ENCODE measurements around the gene LRP2BP. TPM values are rescaled to one million over a fixed set of nuclear protein-coding genes. Genes with fewer than 3 reads are reported as not detected.

LRP2BP gene
- total and polyA plus RNA-seq, 2 of the 13 experiments (the other 11 are each of a cell fraction or from before 2014, with no cell fraction given): 0.22 to 0.29 TPM

DNA sequence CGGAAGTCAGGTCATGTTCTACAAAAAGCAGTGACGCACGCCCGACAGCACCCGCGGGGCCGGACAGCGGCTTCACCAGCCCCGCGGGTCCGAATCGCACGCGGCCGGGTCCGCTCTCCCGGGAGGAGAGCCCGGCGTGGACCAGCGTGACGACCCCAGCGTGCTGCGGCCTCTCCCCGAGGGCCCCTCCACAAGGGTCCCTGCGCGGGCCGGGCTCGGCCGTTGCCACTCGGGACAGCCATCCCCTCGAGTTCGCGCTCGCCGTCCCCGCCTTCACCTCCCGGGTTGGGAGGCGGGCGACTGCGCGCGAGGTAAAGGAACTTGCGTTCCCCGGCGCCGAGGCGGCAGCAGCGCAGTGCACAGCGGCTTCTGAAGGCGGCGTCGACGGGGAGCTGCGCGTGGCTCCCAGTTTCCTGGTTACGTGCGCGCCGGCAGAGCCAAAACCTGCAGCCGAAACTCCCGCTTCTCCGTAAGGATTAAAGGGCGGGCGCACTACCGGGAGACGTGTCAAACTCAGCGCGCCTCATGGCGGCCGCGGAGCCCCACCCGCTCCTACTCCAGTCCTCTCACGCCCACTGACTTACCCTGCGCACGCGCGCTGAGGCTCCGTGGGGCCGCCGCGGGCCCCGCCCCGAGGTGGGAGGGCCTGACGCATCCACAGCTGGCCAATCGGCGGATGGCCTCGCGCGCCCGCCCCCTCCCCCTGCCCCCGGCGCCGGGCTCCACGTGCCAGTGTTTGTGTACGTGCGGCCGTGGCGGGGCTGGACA lies 416 bp upstream of the LRP2BP start (continued):
- TF ChIP-seq HMGXB3 (CRISPR knock-in tag; IDR thresholded peaks at IDR 0.05; ENCODE audit: borderline replicate concordance) (peak; percentile 82; the same call in 1 of the 2 replicates), MTF2 (CRISPR knock-in tag; IDR thresholded peaks at IDR 0.05; ENCODE audit: borderline replicate concordance) (0 out of 2 replicates have a peak, but pooled peaks have one; percentile 77), ZNF768 (CRISPR knock-in tag; IDR thresholded peaks at IDR 0.05) (peak; percentile 76; the same call in 1 of the 2 replicates), ZNF382 (CRISPR knock-in tag; IDR thresholded peaks at IDR 0.05; ENCODE audit: borderline replicate concordance) (peak; percentile 72; the same call in 1 of the 2 replicates), FOSL2 (CRISPR knock-in tag; IDR thresholded peaks at IDR 0.05) (peak; percentile 11), ZSCAN21 (CRISPR knock-in tag; IDR thresholded peaks at IDR 0.05; ENCODE audit: borderline replicate concordance) (peak; percentile 99), ZSCAN20 (CRISPR knock-in tag; IDR thresholded peaks at IDR 0.05; ENCODE audit: borderline replicate concordance) (peak; percentile 70; the same call in 1 of the 2 replicates), ZNF207 (IDR thresholded peaks at IDR 0.05; ENCODE audit: borderline replicate concordance) (no peak), ZNF567 (CRISPR knock-in tag; IDR thresholded peaks at IDR 0.05; ENCODE audit: borderline replicate concordance) (peak; percentile 75; the same call in 1 of the 2 replicates), ZBTB44 (CRISPR knock-in tag; IDR thresholded peaks at IDR 0.05) (peak; percentile 30; the same call in 1 of the 2 replicates), ZNF274 (CRISPR knock-in tag; IDR thresholded peaks at IDR 0.05) (peak; percentile 98), YEATS4 (CRISPR knock-in tag; IDR thresholded peaks at IDR 0.05; ENCODE audit: borderline replicate concordance) (peak; percentile 99), CSRNP1 (CRISPR knock-in tag; IDR thresholded peaks at IDR 0.05) (peak; percentile 98), RXRB (CRISPR knock-in tag; IDR thresholded peaks at IDR 0.05; ENCODE audit: borderline replicate concordance) (peak; percentile 45)
- TF ChIP-seq, protein P1, sequence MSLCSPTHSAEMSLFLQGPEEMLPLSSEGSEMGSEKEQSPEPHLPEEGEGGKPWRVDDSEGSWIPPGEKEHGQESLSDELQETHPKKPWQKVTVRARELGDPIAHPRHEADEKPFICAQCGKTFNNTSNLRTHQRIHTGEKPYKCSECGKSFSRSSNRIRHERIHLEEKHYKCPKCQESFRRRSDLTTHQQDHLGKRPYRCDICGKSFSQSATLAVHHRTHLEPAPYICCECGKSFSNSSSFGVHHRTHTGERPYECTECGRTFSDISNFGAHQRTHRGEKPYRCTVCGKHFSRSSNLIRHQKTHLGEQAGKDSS (CRISPR knock-in tag; IDR thresholded peaks at IDR 0.05; ENCODE audit: borderline replicate concordance, low read depth): 0 out of 2 replicates have a peak, but pooled peaks have one; percentile 13
- TF ChIP-seq, protein P2, sequence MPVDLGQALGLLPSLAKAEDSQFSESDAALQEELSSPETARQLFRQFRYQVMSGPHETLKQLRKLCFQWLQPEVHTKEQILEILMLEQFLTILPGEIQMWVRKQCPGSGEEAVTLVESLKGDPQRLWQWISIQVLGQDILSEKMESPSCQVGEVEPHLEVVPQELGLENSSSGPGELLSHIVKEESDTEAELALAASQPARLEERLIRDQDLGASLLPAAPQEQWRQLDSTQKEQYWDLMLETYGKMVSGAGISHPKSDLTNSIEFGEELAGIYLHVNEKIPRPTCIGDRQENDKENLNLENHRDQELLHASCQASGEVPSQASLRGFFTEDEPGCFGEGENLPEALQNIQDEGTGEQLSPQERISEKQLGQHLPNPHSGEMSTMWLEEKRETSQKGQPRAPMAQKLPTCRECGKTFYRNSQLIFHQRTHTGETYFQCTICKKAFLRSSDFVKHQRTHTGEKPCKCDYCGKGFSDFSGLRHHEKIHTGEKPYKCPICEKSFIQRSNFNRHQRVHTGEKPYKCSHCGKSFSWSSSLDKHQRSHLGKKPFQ (CRISPR knock-in tag; IDR thresholded peaks at IDR 0.05; ENCODE audit: insufficient replicate concordance): peak; percentile 97

All from HepG2 (cell line).